DOHH2 (cell line): Measurements from ENCODE around the gene SPINT2.

Source experiments
- H3F3A ChIP-seq: fragments of 200-600 bp; sonication (generic), shearing (Covaris generic); 2 replicates; pipeline ENCODE4 v1.6.0; 2016; ENCODE audit warnings: antibody characterized with exemption, mild to moderate bottlenecking; ENCODE audit not compliant: control insufficient read depth, insufficient read depth
- H3K27ac ChIP-seq: fragments of 200-600 bp; sonication (generic); 2 replicates; pipeline ENCODE4 v1.5.1; 2014; ENCODE audit warnings: low read depth, mild to moderate bottlenecking, low read length, moderate library complexity
- H3K27me3 ChIP-seq: fragments of 200-600 bp; sonication (generic); 2 replicates; pipeline ENCODE4 v1.6.1; 2014; ENCODE audit warnings: mild to moderate bottlenecking, low read length, mixed read lengths; ENCODE audit not compliant: control insufficient read depth
- H3K36me3 ChIP-seq: fragments of 200-600 bp; sonication (generic); 2 replicates; pipeline ENCODE4 v1.6.1; 2014; ENCODE audit warnings: mild to moderate bottlenecking, low read length, moderate library complexity, mixed read lengths; ENCODE audit not compliant: control insufficient read depth
- H3K4me1 ChIP-seq: fragments of 200-600 bp; sonication (generic); 2 replicates; pipeline ENCODE4 v1.6.1; 2014; ENCODE audit warnings: mild to moderate bottlenecking, low read length, mixed read lengths; ENCODE audit not compliant: control insufficient read depth
- H3K4me2 ChIP-seq: fragments of 200-600 bp; sonication (generic); 2 replicates; pipeline ENCODE4 v1.6.0; 2014; ENCODE audit warnings: mild to moderate bottlenecking, low read length, moderate library complexity
- H3K4me3 ChIP-seq: fragments of 200-600 bp; sonication (generic); 2 replicates; pipeline ENCODE4 v1.5.1; 2014; ENCODE audit warnings: mild to moderate bottlenecking, low read length, mixed read lengths
- H3K79me2 ChIP-seq: fragments of 200-600 bp; sonication (generic); 2 replicates; pipeline ENCODE4 v1.6.1; 2014; ENCODE audit warnings: mild to moderate bottlenecking, low read length, mixed read lengths; ENCODE audit not compliant: control insufficient read depth
- H3K9me2 ChIP-seq: fragments of 200-600 bp; sonication (generic); replicated peaks from 2 replicates; pipeline ENCODE4 v1.6.1; 2014; ENCODE audit warnings: mild to moderate bottlenecking, low read length, mixed read lengths; ENCODE audit not compliant: control insufficient read depth
- H3K9me3 ChIP-seq: fragments of 200-600 bp; sonication (generic); 2 replicates; pipeline ENCODE4 v1.6.1; 2014; ENCODE audit warnings: antibody characterized with exemption, low read length, mixed read lengths; ENCODE audit not compliant: control insufficient read depth, insufficient read depth
- H4K20me1 ChIP-seq: fragments of 200-600 bp; sonication (generic); 2 replicates; pipeline ENCODE4 v1.6.0; 2014; ENCODE audit warnings: low read depth, mild to moderate bottlenecking, antibody characterized with exemption, low read length, moderate library complexity; ENCODE audit not compliant: control insufficient read depth, insufficient read depth
- CTCF ChIP-seq: fragments of 200-600 bp; sonication (generic); IDR thresholded peaks from one replicate; pipeline ENCODE4 v1.5.1; 2014; ENCODE audit warnings: antibody characterized with exemption, mild to moderate bottlenecking, low read depth, low read length; ENCODE audit not compliant: poor library complexity, severe bottlenecking
- EZH2phosphoT487 ChIP-seq: fragments of 200-600 bp; sonication (generic); IDR thresholded peaks from 2 replicates; pipeline ENCODE4 v1.6.1; 2017; ENCODE audit warnings: borderline replicate concordance, mild to moderate bottlenecking, antibody characterized with exemption, low read length, moderate library complexity, mixed read lengths

Gene SPINT2

GRCh38 chr19:38234615-38235014 is 29.8 kb upstream of the SPINT2 start:
- TF ChIP-seq EZH2phosphoT487 = no peak
- TF ChIP-seq CTCF = no peak
- Histone ChIP-seq H3K27me3 (no peaks in the 10 kb centered on the region), H3K79me2 (no peaks in the 10 kb centered on the region), H3K9me3 (no peaks in the 10 kb centered on the region), H3F3A (no peaks in the 10 kb centered on the region), H3K4me1 (no peaks in the 10 kb centered on the region), H3K4me3 (no peak overlapping the region), H3K9me2 (no peaks in the 10 kb centered on the region), H3K27ac (no peak overlapping the region), H3K36me3 (no peaks in the 10 kb centered on the region), H4K20me1 (no peaks in the 10 kb centered on the region), H3K4me2 (no peak overlapping the region)

- Histone ChIP-seq H3K9me2 (no peaks in the 10 kb centered on the region), H3K27me3 (no peaks in the 10 kb centered on the region), H3K4me2 (no peak overlapping the region), H3K9me3 (no peaks in the 10 kb centered on the region), H3K36me3 (no peaks in the 10 kb centered on the region), H3F3A (no peaks in the 10 kb centered on the region), H3K27ac (no peak overlapping the region), H3K4me3 (no peak overlapping the region), H3K4me1 (peaks cover 6% of the 10 kb centered on the region), H4K20me1 (no peaks in the 10 kb centered on the region), H3K79me2 (no peaks in the 10 kb centered on the region)
- TF ChIP-seq CTCF (no peak), EZH2phosphoT487 (no peak)
These were observed 24.6 kb upstream of the SPINT2 start for GRCh38 chr19:38239816-38240215.

GRCh38 chr19:38243279-38243673 is 21.1 kb upstream of the SPINT2 start:
- TF ChIP-seq CTCF (no peak), EZH2phosphoT487 (no peak)
- Histone ChIP-seq H3F3A (0 out of 2 replicates have a peak, but pooled peaks cover 3% of the 10 kb centered on the region), H3K27me3 (no peaks in the 10 kb centered on the region), H3K36me3 (no peaks in the 10 kb centered on the region), H3K4me2 (peak overlapping the region; percentile 69), H3K4me3 (peak overlapping the region; percentile 63), H3K9me2 (no peaks in the 10 kb centered on the region), H4K20me1 (no peaks in the 10 kb centered on the region), H3K79me2 (no peaks in the 10 kb centered on the region), H3K9me3 (no peaks in the 10 kb centered on the region), H3K27ac (no peak overlapping the region), H3K4me1 (peaks cover 6% of the 10 kb centered on the region)
